GM12874 (cell line): ENCODE results near the gene LENG9.

Experiments used
- CTCF ChIP-seq: IDR thresholded peaks from 2 replicates; pipeline ENCODE4 v1.5.1; 2011; ENCODE audit warnings: low read depth, mild to moderate bottlenecking, control low read depth, low read length, moderate library complexity; ENCODE audit not compliant: insufficient read depth

The LENG9 gene

GRCh38 chr19:54424660-54425381, 38.8 kb downstream of the LENG9 start:
- no peak for TF ChIP-seq CTCF

GRCh38 chr19:54424201-54424600, 39.4 kb downstream of the LENG9 start:
- no peak for TF ChIP-seq CTCF

GRCh38 chr19:54422136-54422535, 41.4 kb downstream of the LENG9 start:
- TF ChIP-seq CTCF: no peak

- no peak for TF ChIP-seq CTCF
These were observed 42.1 kb downstream of the LENG9 start for GRCh38 chr19:54421521-54421920.

GRCh38 chr19:54421169-54421516, 42.4 kb downstream of the LENG9 start:
- TF ChIP-seq CTCF: no peak

- no peak for TF ChIP-seq CTCF
These were observed 43.0 kb downstream of the LENG9 start for GRCh38 chr19:54420383-54421168.

- no peak for TF ChIP-seq CTCF
These were observed 43.6 kb downstream of the LENG9 start for GRCh38 chr19:54420068-54420382.
